ENCODE data around the gene OXT. TPM values are rescaled to one million over a fixed set of nuclear protein-coding genes. Genes with fewer than 3 reads are reported as not detected.
"Not testable (repeated sequence)": the region's sequence is repeated elsewhere in the genome, so short reads cannot be mapped to it uniquely, and the experiment has no call there.

The OXT gene
- total and polyA plus RNA-seq, 2 donors (not counting 1 experiment from before 2014, with no cell fraction given): 1.0 to 1.7 TPM

DNA sequence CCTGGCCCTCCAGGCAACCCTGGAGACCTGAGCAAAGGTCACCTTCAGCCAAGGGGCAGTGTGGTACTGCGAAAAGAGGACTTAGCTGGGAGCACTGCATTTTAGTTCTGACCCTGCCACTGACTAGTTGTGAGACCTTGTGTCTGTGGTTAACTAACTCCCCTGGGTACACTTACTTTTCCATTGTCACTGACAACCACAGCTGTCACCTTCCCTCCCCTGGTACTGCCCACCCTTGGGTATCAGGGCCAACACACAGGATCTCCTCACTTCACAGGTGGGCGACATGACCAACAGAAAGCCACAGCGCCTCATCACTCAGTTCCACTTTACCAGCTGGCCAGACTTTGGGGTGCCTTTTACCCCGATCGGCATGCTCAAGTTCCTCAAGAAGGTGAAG, 49.6 kb upstream of the OXT start:
- no peaks in the 10 kb centered on the region for H3K27me3 ChIP-seq (replicated peaks in 1 of 4; ENCODE audit: control extremely low read depth in 1 of 4, control insufficient read depth in 3 of 4, insufficient read depth in 4 of 4, low read length in 3 of 4)
- 44% methylated on average over 5 of the region's 5 CpGs for WGBS (ENCODE audit: insufficient coverage)
- H3K79me2 ChIP-seq (ENCODE audit: control insufficient read depth, insufficient read depth, low read length): no peaks in the 10 kb centered on the region
- no peaks in the 10 kb centered on the region for H4K20me1 ChIP-seq (ENCODE audit: control insufficient read depth, insufficient read depth, low read length, poor library complexity, severe bottlenecking)
- POLR2A ChIA-PET: no interaction called here
- H3K9me3 ChIP-seq (ENCODE audit: control extremely low read depth in 1 of 3, control insufficient read depth in 2 of 3, insufficient read depth in 1 of 3, low read length in 2 of 3): no peaks in the 10 kb centered on the region
- ATAC-seq (ENCODE audit: low read depth) (no peak), DNase-seq (no peak)
- no peak overlapping the region for H3K4me3 ChIP-seq (ENCODE audit: control extremely low read depth in 1 of 5, extremely low read depth in 1 of 5, insufficient read depth in 1 of 5, low read depth in 2 of 5, low read length in 4 of 5)
- H2AFZ ChIP-seq (ENCODE audit: insufficient read depth, low read depth, low read length, poor library complexity, severe bottlenecking): no peak overlapping the region
- Mint-ChIP-seq H3K9me3 (ENCODE audit: insufficient read depth) (no peaks in the 10 kb centered on the region), H3K27me3 (no peaks in the 10 kb centered on the region), H3K4me1 (no peaks in the 10 kb centered on the region), H3K27ac (peak overlapping the region; percentile 53), H3K4me3 (no peak overlapping the region)
- H3K9ac ChIP-seq (ENCODE audit: low read length): no peak overlapping the region
- no peaks in the 10 kb centered on the region for H3K4me1 ChIP-seq (ENCODE audit: control insufficient read depth in 2 of 2, insufficient read depth in 2 of 2, low read length in 2 of 2)
- CTCF ChIA-PET: no interaction called here
- peaks cover 0 to 55% of the 10 kb centered on the region in 2 experiments for H3K36me3 ChIP-seq (replicated peaks in 1 of 2; ENCODE audit: control extremely low read depth in 1 of 2, control insufficient read depth in 1 of 2, extremely low read depth in 1 of 2, insufficient read depth in 2 of 2, low read length in 1 of 2)
- no peak overlapping the region for H3K4me2 ChIP-seq (replicated peaks; ENCODE audit: low read depth, low read length, poor library complexity, severe bottlenecking)
- intact Hi-C loops (cut with micrococcal nuclease): no loop called here
- H3K27ac ChIP-seq (ENCODE audit: low read length in 2 of 2): no peak overlapping the region
- no peak for TF ChIP-seq EZH2 (IDR thresholded peaks at IDR 0.05; ENCODE audit: borderline replicate concordance, insufficient read depth, low read depth, low read length, poor library complexity, severe bottlenecking)
- TF ChIP-seq, protein P1, sequence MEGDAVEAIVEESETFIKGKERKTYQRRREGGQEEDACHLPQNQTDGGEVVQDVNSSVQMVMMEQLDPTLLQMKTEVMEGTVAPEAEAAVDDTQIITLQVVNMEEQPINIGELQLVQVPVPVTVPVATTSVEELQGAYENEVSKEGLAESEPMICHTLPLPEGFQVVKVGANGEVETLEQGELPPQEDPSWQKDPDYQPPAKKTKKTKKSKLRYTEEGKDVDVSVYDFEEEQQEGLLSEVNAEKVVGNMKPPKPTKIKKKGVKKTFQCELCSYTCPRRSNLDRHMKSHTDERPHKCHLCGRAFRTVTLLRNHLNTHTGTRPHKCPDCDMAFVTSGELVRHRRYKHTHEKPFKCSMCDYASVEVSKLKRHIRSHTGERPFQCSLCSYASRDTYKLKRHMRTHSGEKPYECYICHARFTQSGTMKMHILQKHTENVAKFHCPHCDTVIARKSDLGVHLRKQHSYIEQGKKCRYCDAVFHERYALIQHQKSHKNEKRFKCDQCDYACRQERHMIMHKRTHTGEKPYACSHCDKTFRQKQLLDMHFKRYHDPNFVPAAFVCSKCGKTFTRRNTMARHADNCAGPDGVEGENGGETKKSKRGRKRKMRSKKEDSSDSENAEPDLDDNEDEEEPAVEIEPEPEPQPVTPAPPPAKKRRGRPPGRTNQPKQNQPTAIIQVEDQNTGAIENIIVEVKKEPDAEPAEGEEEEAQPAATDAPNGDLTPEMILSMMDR (IDR thresholded peaks at IDR 0.05): no peak

DNA sequence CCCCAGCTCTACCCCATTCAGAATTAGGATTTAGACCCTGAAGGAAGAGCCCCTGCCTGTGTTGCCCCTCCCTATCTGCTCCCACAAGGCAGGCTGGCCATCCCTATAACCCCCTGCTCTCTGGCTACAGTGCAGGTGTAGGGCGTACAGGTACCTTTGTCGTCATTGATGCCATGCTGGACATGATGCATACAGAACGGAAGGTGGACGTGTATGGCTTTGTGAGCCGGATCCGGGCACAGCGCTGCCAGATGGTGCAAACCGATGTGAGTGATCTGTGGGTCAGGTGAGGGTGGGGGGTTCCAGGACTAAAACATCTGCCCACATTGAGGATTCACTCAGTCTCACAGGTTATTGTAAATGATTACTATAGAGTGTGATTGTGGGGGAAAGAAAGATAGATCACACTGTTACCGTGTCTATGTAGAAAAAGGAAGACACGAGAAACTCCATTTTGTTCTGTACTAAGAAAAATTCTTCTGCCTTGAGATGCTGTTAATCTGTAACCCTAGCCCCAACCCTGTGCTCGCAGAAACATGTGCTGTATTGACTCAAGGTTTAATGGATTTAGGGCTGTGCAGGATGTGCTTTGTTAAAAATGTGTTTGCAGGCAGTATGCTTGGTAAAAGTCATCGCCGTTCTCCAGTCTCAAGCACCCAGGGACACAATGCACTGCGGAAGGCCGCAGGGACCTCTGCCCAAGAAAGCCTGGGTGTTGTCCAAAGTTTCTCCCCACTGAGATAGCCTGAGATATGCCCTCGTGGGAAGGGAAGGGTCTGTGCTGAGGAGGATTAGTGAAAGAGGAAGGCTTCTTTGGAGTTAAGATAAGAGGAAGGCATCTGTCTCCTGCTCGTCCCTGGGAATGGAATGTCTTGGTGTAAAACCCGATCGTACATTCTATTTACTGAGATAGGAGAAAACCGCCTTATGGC, 48.6 kb upstream of the OXT start:
- CTCF ChIA-PET; H3K79me2 ChIP-seq (ENCODE audit: control insufficient read depth, insufficient read depth, low read length); H3K27ac ChIP-seq (ENCODE audit: low read length in 2 of 2); ATAC-seq (ENCODE audit: low read depth); H3K9me3 ChIP-seq (ENCODE audit: control extremely low read depth in 1 of 3, control insufficient read depth in 2 of 3, insufficient read depth in 1 of 3, low read length in 2 of 3); H4K20me1 ChIP-seq (ENCODE audit: control insufficient read depth, insufficient read depth, low read length, poor library complexity, severe bottlenecking); H3K9ac ChIP-seq (ENCODE audit: low read length); H3K27me3 ChIP-seq (replicated peaks in 1 of 4; ENCODE audit: control extremely low read depth in 1 of 4, control insufficient read depth in 3 of 4, insufficient read depth in 4 of 4, low read length in 3 of 4); H3K27ac Mint-ChIP-seq; H3K4me1 Mint-ChIP-seq; H3K27me3 Mint-ChIP-seq; H2AFZ ChIP-seq (ENCODE audit: insufficient read depth, low read depth, low read length, poor library complexity, severe bottlenecking); intact Hi-C loops (cut with micrococcal nuclease); H3K4me1 ChIP-seq (ENCODE audit: control insufficient read depth in 2 of 2, insufficient read depth in 2 of 2, low read length in 2 of 2); DNase-seq; H3K4me3 ChIP-seq (ENCODE audit: control extremely low read depth in 1 of 5, extremely low read depth in 1 of 5, insufficient read depth in 1 of 5, low read depth in 2 of 5, low read length in 4 of 5); H3K9me3 Mint-ChIP-seq (ENCODE audit: insufficient read depth); H3K4me3 Mint-ChIP-seq; H3K4me2 ChIP-seq (replicated peaks; ENCODE audit: low read depth, low read length, poor library complexity, severe bottlenecking); POLR2A ChIA-PET: not testable (repeated sequence)
- H3K36me3 ChIP-seq (replicated peaks in 1 of 2; ENCODE audit: control extremely low read depth in 1 of 2, control insufficient read depth in 1 of 2, extremely low read depth in 1 of 2, insufficient read depth in 2 of 2, low read length in 1 of 2): peaks cover 0 to 55% of the 10 kb centered on the region in 2 experiments
- 96% methylated on average over 13 of the region's 20 CpGs for WGBS (ENCODE audit: insufficient coverage)

Measured in B cell (primary cell).